Activated CD8-positive, alpha-beta T cell treated with anti-CD3 and anti-CD28 coated beads for 36 hours (primary cell): ENCODE data around the gene MRTFA. TPM values are rescaled to one million over a fixed set of nuclear protein-coding genes. Genes with fewer than 3 reads are reported as not detected.
"Not testable (repeated sequence)": the region's sequence is repeated elsewhere in the genome, so short reads cannot be mapped to it uniquely, and the experiment has no call there.

Experiments
- ATAC-seq: fragments of 200-7000 bp; cut with Tn5 transposase; one replicate; pipeline ENCODE4 v1.10.0; 2021; ENCODE audit warnings: mild to moderate bottlenecking, moderate library complexity
- CTCF ChIA-PET: fragments of 350-600 bp; sonication (Branson Sonifier 250); formaldehyde crosslinking; loops from one replicate; lab custom pipeline; 2021; ENCODE audit warnings: antibody characterized with exemption; lab: Charles Lee
- POLR2A ChIA-PET: fragments of 350-600 bp; sonication (Branson Sonifier 250); formaldehyde crosslinking; loops from one replicate; lab custom pipeline; 2021; ENCODE audit warnings: antibody characterized with exemption; lab: Charles Lee
- DNase-seq: peaks from one replicate; pipeline ENCODE4 v3.0.0-alpha.2; 2020
- H3K27ac Mint-ChIP-seq: one replicate; pipeline ENCODE4 v1.8.0; 2021; ENCODE audit warnings: mild to moderate bottlenecking, mixed read lengths
- H3K27me3 Mint-ChIP-seq: one replicate; pipeline ENCODE4 v1.8.0; 2021; ENCODE audit warnings: mixed read lengths
- H3K36me3 Mint-ChIP-seq: one replicate; pipeline ENCODE4 v1.8.0; 2021; ENCODE audit warnings: low read depth, mixed read lengths
- H3K4me1 Mint-ChIP-seq: one replicate; pipeline ENCODE4 v1.8.0; 2021; ENCODE audit warnings: low read depth, mixed read lengths
- H3K4me3 Mint-ChIP-seq: one replicate; pipeline ENCODE4 v1.8.0; 2021; ENCODE audit warnings: mild to moderate bottlenecking, moderate library complexity, mixed read lengths
- H3K9me3 Mint-ChIP-seq: one replicate; pipeline ENCODE4 v1.8.0; 2021; ENCODE audit warnings: mixed read lengths
- intact Hi-C: fragments of 100-400 bp; cut with micrococcal nuclease; formaldehyde crosslinking; loops from one replicate; pipeline ENCODE4 v1.10.0; 2022
- total RNA-seq, 2 experiments: library from RNA; stranded (reverse); gene quantifications; one replicate each; pipeline ENCODE4 v1.2.3, GENCODE V29; 2021
- TF ChIP-seq, protein P1 (sequence below): fragments of 200-600 bp; IDR thresholded peaks from one replicate; pipeline ENCODE4 v1.8.0; 2022; ENCODE audit warnings: antibody characterized with exemption, mild to moderate bottlenecking

Gene MRTFA
- total RNA-seq, 2 experiments from 2014 or later, result 37.4 to 40.0 TPM

DNA sequence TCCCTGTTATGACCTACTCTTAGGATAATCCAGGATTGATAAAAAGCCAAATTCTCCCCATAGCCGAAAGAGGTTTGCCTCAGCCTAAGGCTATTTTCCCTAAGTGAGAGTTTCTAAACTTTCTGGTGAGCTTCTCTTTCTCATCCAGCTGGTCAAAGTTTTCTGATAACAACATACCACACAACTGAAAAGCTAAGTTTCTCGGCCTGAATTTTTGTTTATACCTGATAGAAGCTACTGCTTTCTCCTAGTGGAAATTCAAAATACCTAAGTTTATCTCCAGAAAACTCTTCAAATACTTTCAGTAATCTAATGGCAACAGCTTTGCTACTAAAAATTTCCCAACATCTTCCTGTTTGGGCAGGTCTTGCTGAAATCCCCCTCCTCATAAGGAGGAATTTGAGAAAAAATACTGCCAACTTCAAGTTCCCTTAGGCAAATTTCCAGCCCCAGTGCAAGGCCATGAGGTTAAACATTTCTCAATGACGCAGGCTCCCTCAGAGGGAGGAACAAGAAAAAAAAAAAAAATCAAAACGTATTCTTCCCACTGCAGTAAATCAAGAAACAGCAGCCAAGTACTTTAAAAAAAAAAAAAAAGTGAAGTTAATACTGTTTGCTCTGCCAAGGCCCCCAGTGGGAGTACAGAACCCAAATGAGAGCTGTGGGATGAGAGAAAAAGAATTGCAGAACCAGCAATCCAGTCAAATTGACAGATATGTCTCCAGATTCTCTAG is 127.0 kb downstream of the MRTFA start:
- Mint-ChIP-seq H3K27me3 (no peaks in the 10 kb centered on the region), H3K27ac (no peak overlapping the region), H3K36me3 (no peaks in the 10 kb centered on the region), H3K4me3 (no peak overlapping the region), H3K4me1 (peaks cover 31% of the 10 kb centered on the region), H3K9me3 (no peaks in the 10 kb centered on the region)
- ATAC-seq (no peak), DNase-seq (no peak)
- ChIA-PET POLR2A (interaction anchor here (0.6 kb wide), 1 partner anchor 268 kb away, joined by 3 read pairs; no protein-coding TSS in a partner anchor), CTCF (interaction anchor here (0.9 to 1.7 kb wide), 4 partner anchors 22 to 157 kb away, joined by 3 to 6 read pairs (median 5); no protein-coding TSS in a partner anchor)
- TF ChIP-seq, protein P1, sequence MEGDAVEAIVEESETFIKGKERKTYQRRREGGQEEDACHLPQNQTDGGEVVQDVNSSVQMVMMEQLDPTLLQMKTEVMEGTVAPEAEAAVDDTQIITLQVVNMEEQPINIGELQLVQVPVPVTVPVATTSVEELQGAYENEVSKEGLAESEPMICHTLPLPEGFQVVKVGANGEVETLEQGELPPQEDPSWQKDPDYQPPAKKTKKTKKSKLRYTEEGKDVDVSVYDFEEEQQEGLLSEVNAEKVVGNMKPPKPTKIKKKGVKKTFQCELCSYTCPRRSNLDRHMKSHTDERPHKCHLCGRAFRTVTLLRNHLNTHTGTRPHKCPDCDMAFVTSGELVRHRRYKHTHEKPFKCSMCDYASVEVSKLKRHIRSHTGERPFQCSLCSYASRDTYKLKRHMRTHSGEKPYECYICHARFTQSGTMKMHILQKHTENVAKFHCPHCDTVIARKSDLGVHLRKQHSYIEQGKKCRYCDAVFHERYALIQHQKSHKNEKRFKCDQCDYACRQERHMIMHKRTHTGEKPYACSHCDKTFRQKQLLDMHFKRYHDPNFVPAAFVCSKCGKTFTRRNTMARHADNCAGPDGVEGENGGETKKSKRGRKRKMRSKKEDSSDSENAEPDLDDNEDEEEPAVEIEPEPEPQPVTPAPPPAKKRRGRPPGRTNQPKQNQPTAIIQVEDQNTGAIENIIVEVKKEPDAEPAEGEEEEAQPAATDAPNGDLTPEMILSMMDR, result no peak
- intact Hi-C loops, result loop anchor here (10.0 kb wide), 1 partner anchor 65 kb away; no protein-coding TSS in a partner anchor

DNA sequence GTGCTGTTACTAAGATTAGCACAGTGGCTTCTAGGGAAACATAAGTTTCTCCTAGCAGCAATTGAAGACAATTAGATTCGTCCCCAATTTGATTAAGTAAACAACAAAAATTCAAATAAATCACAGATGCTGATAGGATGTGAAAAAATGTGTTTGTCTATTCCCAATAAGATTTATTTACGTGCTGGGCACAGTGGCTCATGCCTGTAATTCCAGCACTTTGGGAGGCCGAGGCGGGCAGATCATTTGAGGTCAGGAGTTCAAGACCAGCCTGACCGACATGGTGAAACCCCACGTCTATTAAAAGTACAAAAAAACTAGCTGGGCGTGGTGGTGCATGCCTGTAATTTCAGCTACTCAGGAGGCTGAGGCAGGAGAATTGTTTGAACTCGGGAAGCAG is 128.5 kb downstream of the MRTFA start:
- not testable (repeated sequence) for H3K36me3 Mint-ChIP-seq, H3K9me3 Mint-ChIP-seq
- CTCF ChIA-PET, result interaction anchor here (1.2 to 1.7 kb wide), 3 partner anchors 21 to 71 kb away, joined by 3 to 6 read pairs (median 5); no protein-coding TSS in a partner anchor

DNA sequence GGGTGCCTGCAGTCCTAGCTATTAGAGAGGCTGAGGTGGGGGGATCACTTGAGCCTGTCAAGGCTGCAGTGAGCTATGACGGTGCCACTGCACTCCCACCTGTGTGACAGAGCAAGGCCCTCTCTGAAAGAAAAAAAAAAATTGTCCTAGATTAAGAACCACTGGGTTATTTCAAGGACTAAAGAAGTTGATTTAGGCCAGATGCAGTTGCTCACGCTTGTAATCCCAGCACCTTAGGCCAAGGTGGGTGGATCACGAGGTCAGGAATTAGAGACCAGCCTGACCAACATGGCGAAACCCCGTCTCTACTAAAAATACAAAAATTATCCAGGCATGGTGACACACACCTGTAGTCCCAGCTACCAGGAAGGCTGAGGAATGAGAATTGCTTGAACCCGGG is 129.0 kb downstream of the MRTFA start:
- peaks cover 4% of the 10 kb centered on the region for H3K36me3 Mint-ChIP-seq
- ChIA-PET POLR2A (interaction anchor here (1.5 kb wide), 1 partner anchor 45 kb away, joined by 4 read pairs; no protein-coding TSS in a partner anchor), CTCF (interaction anchor here (1.1 to 1.5 kb wide), 3 partner anchors 19 to 64 kb away, joined by 3 to 8 read pairs (median 5); no protein-coding TSS in a partner anchor)
- TF ChIP-seq, protein P1, result no peak
- no peak overlapping the region for H3K27ac Mint-ChIP-seq
- ATAC-seq (no peak), DNase-seq (no peak)
- no peak overlapping the region for H3K4me3 Mint-ChIP-seq
- peaks cover 38% of the 10 kb centered on the region for H3K4me1 Mint-ChIP-seq
- H3K9me3 Mint-ChIP-seq, result no peaks in the 10 kb centered on the region
- intact Hi-C loops, result no loop called here
- no peaks in the 10 kb centered on the region for H3K27me3 Mint-ChIP-seq

More for the DNA sequence above, 128.5 kb downstream of the MRTFA start:
- H3K27me3 Mint-ChIP-seq, intact Hi-C loops, H3K27ac Mint-ChIP-seq, DNase-seq, ATAC-seq, H3K4me3 Mint-ChIP-seq: not testable (repeated sequence)
- POLR2A ChIA-PET, result interaction anchor here (0.8 kb wide), 1 partner anchor 93 kb away, joined by 3 read pairs; no protein-coding TSS in a partner anchor
- H3K4me1 Mint-ChIP-seq, result peaks cover 34% of the 10 kb centered on the region

DNA sequence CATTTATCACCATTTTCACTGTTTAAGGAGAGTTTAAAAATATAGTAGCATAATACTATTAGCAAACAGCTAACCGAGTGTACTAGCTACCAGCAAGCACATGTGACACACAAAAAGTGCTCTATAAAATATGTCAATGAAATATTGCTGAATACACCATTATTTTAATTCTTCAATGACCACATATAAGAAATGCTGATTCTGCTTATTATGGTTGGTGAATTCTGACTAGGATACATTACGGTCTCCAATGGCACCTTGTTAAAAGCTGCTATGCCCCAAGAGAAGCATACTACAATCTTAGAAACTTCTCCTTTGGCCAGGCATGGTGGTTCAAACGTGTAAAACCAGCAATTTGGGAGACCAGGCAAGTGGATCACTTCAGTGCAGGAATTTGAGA is 129.8 kb downstream of the MRTFA start:
- ATAC-seq, result no peak
- POLR2A ChIA-PET, result interaction anchor here (1.5 kb wide), 1 partner anchor 44 kb away, joined by 4 read pairs; no protein-coding TSS in a partner anchor
- H3K4me1 Mint-ChIP-seq, result peaks cover 38% of the 10 kb centered on the region

More for the DNA sequence above, 129.8 kb downstream of the MRTFA start:
- no peak overlapping the region for H3K4me3 Mint-ChIP-seq
- no peak for DNase-seq
- TF ChIP-seq, protein P1, result no peak
- H3K27me3 Mint-ChIP-seq, result no peaks in the 10 kb centered on the region
- peaks cover 4% of the 10 kb centered on the region for H3K36me3 Mint-ChIP-seq
- intact Hi-C loops, result no loop called here
- H3K27ac Mint-ChIP-seq, result no peak overlapping the region
- CTCF ChIA-PET, result interaction anchor here (0.7 to 1.5 kb wide), 6 partner anchors 9 to 139 kb away, joined by 3 to 8 read pairs (median 4); no protein-coding TSS in a partner anchor
- no peaks in the 10 kb centered on the region for H3K9me3 Mint-ChIP-seq
